HG03469 (cell line): ENCODE results near the gene DSC1.
"Not testable (repeated sequence)": the region's sequence is repeated elsewhere in the genome, so short reads cannot be mapped to it uniquely, and the experiment has no call there.

Experiments used
- ATAC-seq: cut with Tn5 transposase; IDR thresholded peaks from one replicate; pipeline ENCODE4 v1.9.1; 2021; ENCODE audit warnings: mild to moderate bottlenecking, moderate library complexity, moderate number of reproducible peaks; ENCODE audit not compliant: unreplicated experiment

Gene DSC1

GRCh38 chr18:31171144-31171839, 8.6 kb upstream of the DSC1 start:
- no peak for ATAC-seq

- no peak for ATAC-seq
Observed at GRCh38 chr18:31170335-31170734, 7.7 kb upstream of the DSC1 start.

GRCh38 chr18:31162419-31162793, 250 bp downstream of the DSC1 start:
- no peak for ATAC-seq

- ATAC-seq: no peak
Observed at GRCh38 chr18:31161757-31162418, 768 bp downstream of the DSC1 start.

GRCh38 chr18:31156821-31157763, 5.6 kb downstream of the DSC1 start:
- ATAC-seq: no peak

GRCh38 chr18:31155498-31155897, 7.2 kb downstream of the DSC1 start:
- ATAC-seq: no peak

GRCh38 chr18:31154181-31154580, 8.5 kb downstream of the DSC1 start:
- ATAC-seq: no peak

GRCh38 chr18:31149351-31149750, 13.3 kb downstream of the DSC1 start:
- ATAC-seq: no peak

- no peak for ATAC-seq
Observed at GRCh38 chr18:31148600-31148999, 14.1 kb downstream of the DSC1 start.

- no peak for ATAC-seq
Observed at GRCh38 chr18:31146809-31147208, 15.8 kb downstream of the DSC1 start.

- no peak for ATAC-seq
Observed at GRCh38 chr18:31143025-31143424, 19.6 kb downstream of the DSC1 start.

GRCh38 chr18:31138709-31139108, 23.9 kb downstream of the DSC1 start:
- ATAC-seq: no peak

- ATAC-seq: no peak
Observed at GRCh38 chr18:31134988-31135529, 27.6 kb downstream of the DSC1 start.

GRCh38 chr18:31129398-31130115, 33.1 kb downstream of the DSC1 start:
- no peak for ATAC-seq

- ATAC-seq: no peak
Observed at GRCh38 chr18:31125878-31126277, 36.8 kb downstream of the DSC1 start.

GRCh38 chr18:31123125-31123524, 39.5 kb downstream of the DSC1 start:
- ATAC-seq: not testable (repeated sequence)

- ATAC-seq: no peak
Observed at GRCh38 chr18:31120594-31120993, 42.1 kb downstream of the DSC1 start.

- ATAC-seq: no peak
Observed at GRCh38 chr18:31116853-31117595, 45.6 kb downstream of the DSC1 start.

- no peak for ATAC-seq
Observed at GRCh38 chr18:31112804-31113203, 49.9 kb downstream of the DSC1 start.

- ATAC-seq: no peak
Observed at GRCh38 chr18:31105733-31106132, 56.9 kb downstream of the DSC1 start.
